Endothelial cell of umbilical vein (primary cell): ENCODE measurements around the gene CCL17. TPM values are rescaled to one million over a fixed set of nuclear protein-coding genes. Genes with fewer than 3 reads are reported as not detected.

Source experiments
- BruUV-seq: library from RNA; stranded (reverse); fragments of 400-500 nt; replicated peaks from 2 replicates; lab custom pipeline; 2021; lab: Mats Ljungman, UMichigan
- CTCF ChIA-PET: fragments of 300-600, 350-600 bp; sonication (Branson Sonifier 250); formaldehyde crosslinking; loops from one replicate; lab custom pipeline; 2021; ENCODE audit warnings: antibody characterized with exemption, inconsistent platforms; lab: Charles Lee
- POLR2A ChIA-PET: fragments of 300-600, 350-600 bp; sonication (Branson Sonifier 250); formaldehyde crosslinking; loops from one replicate; lab custom pipeline; 2021; ENCODE audit warnings: antibody characterized with exemption, inconsistent platforms; lab: Charles Lee
- DNase-seq: peaks from one replicate; pipeline ENCODE4 v3.0.0-alpha.2; 2011; ENCODE audit warnings: low read depth, low spot score
- FAIRE-seq: peaks from 2 replicates; lab custom pipeline; 2011; peaks lifted over from hg19 to GRCh38; lab: Jason Lieb, UNC
- H2AFZ ChIP-seq: 2 replicates; pipeline ENCODE4 v1.6.0; 2012; ENCODE audit warnings: low read depth, low read length, control low read depth, inconsistent platforms
- H3K27ac ChIP-seq: 2 replicates; pipeline ENCODE4 v1.5.1; 2011; ENCODE audit warnings: low read depth, mild to moderate bottlenecking, control low read depth, low read length, moderate library complexity; ENCODE audit not compliant: insufficient read depth
- H3K27me3 ChIP-seq, 2 experiments: 2 replicates each; pipeline versions ENCODE4 v1.6.0 to v1.6.1; 2011; ENCODE audit warnings: low read length in 2 of 2, mixed read lengths in 1 of 2; ENCODE audit not compliant: control insufficient read depth in 2 of 2, insufficient read depth in 2 of 2
- H3K36me3 ChIP-seq, 2 experiments: 2 replicates in 1 of 2; 3 replicates in 1 of 2; pipeline ENCODE4 v1.5.1; 2011; ENCODE audit warnings: low read length in 2 of 2, mild to moderate bottlenecking in 1 of 2, moderate library complexity in 1 of 2; ENCODE audit not compliant: control insufficient read depth in 2 of 2, insufficient read depth in 2 of 2; ENCODE audit errors: extremely low read depth in 1 of 2
- H3K4me1 ChIP-seq: 3 replicates; pipeline ENCODE4 v1.5.1; 2011; ENCODE audit warnings: mild to moderate bottlenecking, low read length; ENCODE audit not compliant: control insufficient read depth, insufficient read depth; ENCODE audit errors: extremely low read depth
- H3K4me2 ChIP-seq: 2 replicates; pipeline ENCODE4 v1.6.1; 2011; ENCODE audit warnings: low read length, control low read depth, mixed read lengths; ENCODE audit not compliant: insufficient read depth
- H3K4me3 ChIP-seq, 3 experiments: fragments of 200-600 bp in 1 of 3; sonication (generic), shearing (Covaris generic) in 1 of 3; replicated peaks in 1 of 3; 2 replicates each; pipeline ENCODE4 v1.5.1; 2011 to 2016; ENCODE audit warnings: control low read depth in 3 of 3, low read length in 3 of 3, mild to moderate bottlenecking in 2 of 3, inconsistent platforms in 1 of 3, low read depth in 1 of 3, moderate library complexity in 1 of 3; ENCODE audit not compliant: insufficient read depth in 1 of 3
- H3K79me2 ChIP-seq: 2 replicates; pipeline ENCODE4 v1.6.0; 2012; ENCODE audit warnings: low read length, inconsistent platforms; ENCODE audit not compliant: control insufficient read depth, insufficient read depth
- H3K9ac ChIP-seq: replicated peaks from 2 replicates; pipeline ENCODE3; 2011; ENCODE audit warnings: low read length, control low read depth; ENCODE audit not compliant: insufficient read depth; ENCODE audit errors: extremely low read depth
- H3K9me1 ChIP-seq: replicated peaks from 3 replicates; pipeline ENCODE4 v1.6.0; 2011; ENCODE audit warnings: mild to moderate bottlenecking, low read length; ENCODE audit not compliant: control insufficient read depth, insufficient read depth; ENCODE audit errors: extremely low read depth
- H3K9me3 ChIP-seq: replicated peaks from 2 replicates; pipeline ENCODE4 v1.5.1; 2012; ENCODE audit warnings: low read length, inconsistent platforms; ENCODE audit not compliant: control insufficient read depth, insufficient read depth
- H4K20me1 ChIP-seq: replicated peaks from 2 replicates; pipeline ENCODE3; 2011; ENCODE audit warnings: mild to moderate bottlenecking, low read length; ENCODE audit not compliant: control insufficient read depth, insufficient read depth; ENCODE audit errors: extremely low read depth
- GATA2 ChIP-seq: IDR thresholded peaks from 2 replicates; pipeline ENCODE4 v1.7.0; 2011; ENCODE audit warnings: low read depth, mild to moderate bottlenecking, moderate library complexity, mixed read lengths, low read length; ENCODE audit not compliant: insufficient read length, insufficient read depth
- JUN ChIP-seq: IDR thresholded peaks from 2 replicates; pipeline ENCODE4 v1.6.1; 2011; ENCODE audit warnings: borderline replicate concordance, low read depth; ENCODE audit not compliant: insufficient read length, insufficient read depth
- POLR2A ChIP-seq: IDR thresholded peaks from 2 replicates; pipeline ENCODE4 v1.6.1; 2012; ENCODE audit warnings: low read depth, mild to moderate bottlenecking, control low read depth, low read length
- POLR2AphosphoS5 ChIP-seq: IDR thresholded peaks from 2 replicates; pipeline ENCODE4 v1.6.1; 2012; ENCODE audit warnings: low read depth, mild to moderate bottlenecking, control low read depth, low read length, moderate library complexity; ENCODE audit not compliant: insufficient read depth
- dilution Hi-C: fragments of 300-500 bp; cut with MboI; formaldehyde crosslinking; loops from one replicate; pipeline ENCODE4 v1.15.0; 2019; ENCODE audit warnings: low sequenced_read_pairs; ENCODE audit not compliant: extremely low pct_ligation_motif_present
- intact Hi-C: fragments of 100-400 bp; cut with micrococcal nuclease; formaldehyde crosslinking; loops from one replicate; pipeline ENCODE4 v1.10.0; 2022
- polyA plus RNA-seq, 4 experiments: library from polyadenylated mRNA; depleted of rRNA in 3 of 4; stranded (reverse) in 3 of 4; unstranded in 1 of 4; fragments of >200 nt; gene quantifications; 2 replicates each; pipeline versions ENCODE4 v1.2.1 to v1.2.3, GENCODE V29; 2011 to 2012; ENCODE audit warnings: missing spikeins in 1 of 4
- total RNA-seq: library from RNA; stranded (reverse); gene quantifications from 2 replicates; pipeline ENCODE4 v1.2.3, GENCODE V29; 2021

CCL17 gene
- total and polyA plus RNA-seq, 2 donors (not counting 3 experiments of a cell fraction or from before 2014, with no cell fraction given), result not detected

DNA sequence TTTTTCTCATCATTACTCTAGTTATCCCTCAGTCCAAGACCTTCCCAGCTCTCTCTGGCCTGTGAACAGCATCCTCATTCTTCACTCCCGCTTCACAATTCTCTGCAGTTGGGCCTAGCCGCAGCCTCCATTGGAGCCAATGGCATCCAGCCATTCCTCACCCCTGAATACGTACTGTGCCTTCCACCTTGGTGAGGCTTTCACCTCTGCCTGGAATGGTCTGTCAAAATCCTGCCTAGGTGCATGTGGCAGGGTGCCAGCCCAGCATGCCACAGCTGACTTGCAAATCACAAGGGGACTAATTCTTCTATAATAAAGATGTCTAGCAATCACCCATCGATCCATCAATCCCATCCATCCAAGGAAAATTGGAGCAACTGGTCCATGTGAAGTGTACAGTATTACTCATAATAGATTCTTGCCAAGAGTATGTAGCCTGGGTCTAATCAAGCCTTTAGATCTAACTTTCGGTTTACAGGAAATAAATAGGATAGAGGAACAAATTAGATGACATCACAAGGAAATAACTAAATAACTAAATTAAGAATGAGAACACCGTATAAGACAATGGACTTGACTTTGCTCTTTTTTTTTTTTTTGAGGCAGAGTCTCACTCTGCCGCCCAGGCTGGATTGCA lies 37.3 kb upstream of the CCL17 start:
- Histone ChIP-seq H4K20me1 (no peaks in the 10 kb centered on the region), H3K27me3 (no peaks in the 10 kb centered on the region), H2AFZ (no peak overlapping the region), H3K4me3 (no peak overlapping the region), H3K4me2 (no peak overlapping the region), H3K79me2 (no peaks in the 10 kb centered on the region), H3K27ac (no peak overlapping the region), H3K9ac (no peak overlapping the region), H3K9me1 (no peaks in the 10 kb centered on the region), H3K36me3 (no peaks in the 10 kb centered on the region), H3K4me1 (peaks cover 19% of the 10 kb centered on the region), H3K9me3 (no peaks in the 10 kb centered on the region)
- CTCF ChIA-PET, result interaction anchor here (1.0 to 1.4 kb wide), 3 partner anchors 25 to 67 kb away, joined by 3 to 5 read pairs (median 5); no protein-coding TSS in a partner anchor
- DNase-seq (peak; percentile 58), FAIRE-seq (peak; percentile 69)
- intact Hi-C loops (loop anchor here (1.0 kb wide), 2 partner anchors 51 to 67 kb away; no protein-coding TSS in a partner anchor), dilution Hi-C loops (no loop called here)
- peak; percentile 65 for TF ChIP-seq GATA2
- peak; percentile 64 for TF ChIP-seq JUN
- TF ChIP-seq POLR2AphosphoS5, result no peak
- BruUV-seq, result no TSS peak
- POLR2A ChIA-PET, result no interaction called here

- peaks cover 4% of the 10 kb centered on the region in 2 experiments for H3K27me3 ChIP-seq
- H3K9ac ChIP-seq, result no peak overlapping the region
- FAIRE-seq, result no peak
- CTCF ChIA-PET, result interaction anchor here (0.6 to 1.7 kb wide), 2 partner anchors 11 to 38 kb away, joined by 3 to 7 read pairs; no protein-coding TSS in a partner anchor
- no peak for TF ChIP-seq POLR2A
- H3K4me2 ChIP-seq, result no peak overlapping the region
- no peak overlapping the region for H3K27ac ChIP-seq
- no peaks in the 10 kb centered on the region for H3K9me1 ChIP-seq
- no TSS peak for BruUV-seq
- H4K20me1 ChIP-seq, result no peaks in the 10 kb centered on the region
- H3K4me1 ChIP-seq, result peaks cover 13% of the 10 kb centered on the region
- DNase-seq, result no peak
- dilution Hi-C loops, result no loop called here
- POLR2A ChIA-PET, result no interaction called here
- H3K9me3 ChIP-seq, result no peaks in the 10 kb centered on the region
- H3K4me3 ChIP-seq, result no peak overlapping the region
- H3K36me3 ChIP-seq, result no peaks in the 10 kb centered on the region
- no peak overlapping the region for H2AFZ ChIP-seq
- intact Hi-C loops, result no loop called here
- no peaks in the 10 kb centered on the region for H3K79me2 ChIP-seq
Measured at GRCh38 chr16:57371494-57372371, 32.8 kb upstream of the CCL17 start.
